SK-N-SH (cell line): ENCODE measurements around the gene CFAP97D1. TPM values are rescaled to one million over a fixed set of nuclear protein-coding genes. Genes with fewer than 3 reads are reported as not detected.

Experiments
- CTCF ChIA-PET: fragments of 300-600, 350-600 bp; formaldehyde crosslinking; extraction: SDS; loops from one replicate; lab custom pipeline; 2021; lab: Yijun Ruan, JAX
- POLR2A ChIA-PET: fragments of 350-600 bp; sonication (Branson Sonifier 250); formaldehyde crosslinking; extraction: SDS; loops from one replicate; lab custom pipeline; 2020; ENCODE audit warnings: antibody characterized with exemption, inconsistent platforms; lab: Yijun Ruan, JAX
- DNase-seq: peaks from one replicate; pipeline ENCODE4 v3.0.0; 2012
- H2AFZ ChIP-seq: fragments of 200-600 bp; sonication (generic); 2 replicates; pipeline ENCODE4 v1.8.1; 2016; ENCODE audit warnings: antibody characterized with exemption, mild to moderate bottlenecking, low read depth
- H3F3A ChIP-seq: fragments of 200-600 bp; sonication (generic); replicated peaks from 2 replicates; pipeline ENCODE3; 2016; ENCODE audit warnings: antibody characterized with exemption, mild to moderate bottlenecking; ENCODE audit not compliant: insufficient read depth
- H3K27ac ChIP-seq, 2 experiments: fragments of 200-500 bp in 1 of 2; fragments of 200-600 bp in 1 of 2; sonication (Bioruptor generic) in 1 of 2; sonication (generic), shearing (Covaris generic) in 1 of 2; 2 replicates each; pipeline versions ENCODE4 v1.5.1 to v1.6.1; 2014 to 2016; ENCODE audit warnings: low read depth in 2 of 2, inconsistent platforms in 1 of 2, low read length in 1 of 2, mild to moderate bottlenecking in 1 of 2, mixed read lengths in 1 of 2
- H3K27me3 ChIP-seq: fragments of 200-600 bp; sonication (generic), shearing (Covaris generic); 2 replicates; pipeline ENCODE4 v1.6.1; 2016; ENCODE audit warnings: mixed run types; ENCODE audit not compliant: insufficient read depth
- H3K36me3 ChIP-seq, 2 experiments: fragments of 200-500 bp in 1 of 2; fragments of 200-600 bp in 1 of 2; sonication (Bioruptor generic) in 1 of 2; sonication (generic) in 1 of 2; replicated peaks in 1 of 2; 2 replicates each; pipeline versions ENCODE3 to v1.5.1; 2014 to 2016; ENCODE audit warnings: low read length in 1 of 2, mild to moderate bottlenecking in 1 of 2; ENCODE audit not compliant: insufficient read depth in 2 of 2, control insufficient read depth in 1 of 2
- H3K4me1 ChIP-seq, 2 experiments: fragments of 200-500 bp in 1 of 2; fragments of 200-600 bp in 1 of 2; sonication (Bioruptor generic) in 1 of 2; sonication (generic), shearing (Covaris generic) in 1 of 2; 2 replicates each; pipeline versions ENCODE4 v1.5.1 to v1.6.1; 2014 to 2016; ENCODE audit warnings: low read depth in 1 of 2, low read length in 1 of 2, mixed run types in 1 of 2; ENCODE audit not compliant: insufficient read depth in 2 of 2, control insufficient read depth in 1 of 2
- H3K4me2 ChIP-seq: fragments of 200-600 bp; sonication (generic), shearing (Covaris generic); 2 replicates; pipeline ENCODE4 v1.6.1; 2017; ENCODE audit warnings: mixed run types
- H3K4me3 ChIP-seq, 2 experiments: fragments of 200-500 bp in 1 of 2; fragments of 200-600 bp in 1 of 2; sonication (Bioruptor generic) in 1 of 2; sonication (generic), shearing (Covaris generic) in 1 of 2; 2 replicates each; pipeline versions ENCODE4 v1.5.1 to v1.8.1; 2014 to 2016; ENCODE audit warnings: low read depth in 2 of 2, inconsistent platforms in 1 of 2, low read length in 1 of 2, mild to moderate bottlenecking in 1 of 2, mixed read lengths in 1 of 2, moderate library complexity in 1 of 2
- H3K79me2 ChIP-seq: fragments of 200-600 bp; sonication (generic); 2 replicates; pipeline ENCODE4 v1.8.1; 2017; ENCODE audit warnings: mild to moderate bottlenecking; ENCODE audit not compliant: insufficient read depth
- H3K9ac ChIP-seq: fragments of 200-600 bp; sonication (generic); 2 replicates; pipeline ENCODE4 v1.6.1; 2017; ENCODE audit warnings: mixed run types
- H3K9me2 ChIP-seq: fragments of 200-600 bp; sonication (generic); 2 replicates; pipeline ENCODE4 v1.6.1; 2017; ENCODE audit warnings: mixed run types
- H3K9me3 ChIP-seq: fragments of 200-600 bp; sonication (generic); 2 replicates; pipeline ENCODE4 v1.6.1; 2017; ENCODE audit warnings: mixed run types, mild to moderate bottlenecking, moderate library complexity
- H4K20me1 ChIP-seq: fragments of 200-600 bp; sonication (generic); 2 replicates; pipeline ENCODE4 v1.6.1; 2017; ENCODE audit warnings: mild to moderate bottlenecking, mixed run types; ENCODE audit not compliant: insufficient read depth
- CHD2 ChIP-seq: fragments of 150-350 bp; IDR thresholded peaks from 2 replicates; pipeline ENCODE4 v1.6.1; 2018; ENCODE audit warnings: low read length; ENCODE audit not compliant: partially characterized antibody
- EZH2phosphoT487 ChIP-seq: fragments of 200-600 bp; sonication (generic); IDR thresholded peaks from 2 replicates; pipeline ENCODE4 v1.6.1; 2017; ENCODE audit warnings: low read depth, mixed run types, mild to moderate bottlenecking, antibody characterized with exemption, moderate library complexity, borderline replicate concordance
- FOXM1 ChIP-seq: IDR thresholded peaks from 2 replicates; pipeline ENCODE4 v1.4.0; 2012; ENCODE audit warnings: low read depth, mild to moderate bottlenecking
- GATA2 ChIP-seq: sonication (generic); formaldehyde crosslinking; IDR thresholded peaks from 2 replicates; pipeline ENCODE4 v1.5.0; 2020; ENCODE audit warnings: mild to moderate bottlenecking, missing genetic modification reagents
- MEF2A ChIP-seq: IDR thresholded peaks from 2 replicates; pipeline ENCODE4 v1.4.0; 2012; ENCODE audit warnings: low read depth, borderline replicate concordance
- NFIC ChIP-seq: IDR thresholded peaks from 2 replicates; pipeline ENCODE4 v1.4.0; 2012; ENCODE audit warnings: borderline replicate concordance
- POLR2AphosphoS5 ChIP-seq: IDR thresholded peaks from 2 replicates; pipeline ENCODE4 v1.6.1; 2012; ENCODE audit warnings: low read depth, low read length
- RCOR1 ChIP-seq: fragments of 150-350 bp; IDR thresholded peaks from 2 replicates; pipeline ENCODE4 v1.6.1; 2017; ENCODE audit warnings: antibody characterized with exemption, low read length
- SIN3A ChIP-seq: IDR thresholded peaks from 2 replicates; pipeline ENCODE4 v1.6.1; 2012; ENCODE audit warnings: low read depth, mild to moderate bottlenecking, low read length, moderate library complexity, borderline replicate concordance
- SMC3 ChIP-seq: IDR thresholded peaks from 2 replicates; pipeline ENCODE4 v1.6.1; 2012; ENCODE audit warnings: low read depth, low read length, improper control_type of control experiment
- TEAD4 ChIP-seq: IDR thresholded peaks from 2 replicates; pipeline ENCODE4 v1.4.0; 2012; ENCODE audit warnings: mild to moderate bottlenecking, borderline replicate concordance; ENCODE audit not compliant: insufficient read depth
- YY1 ChIP-seq: IDR thresholded peaks from 2 replicates; pipeline ENCODE4 v1.4.0; 2012; ENCODE audit warnings: low read depth, mild to moderate bottlenecking
- WGBS: methylation state at CpG from one replicate; pipeline ENCODE4 v1.1.6; 2017; ENCODE audit warnings: low lambda C conversion rate; 5-methylcytosine and 5-hydroxymethylcytosine counted together
- polyA plus RNA-seq, 3 experiments: library from polyadenylated mRNA; depleted of rRNA; stranded (reverse); fragments of >200 nt; gene quantifications; 2 replicates each; pipeline ENCODE4 v1.2.3, GENCODE V29; 2012
- TF ChIP-seq, protein P1 (sequence below): IDR thresholded peaks from 2 replicates; pipeline ENCODE4 v1.4.0; 2012; ENCODE audit warnings: low read depth, borderline replicate concordance
- TF ChIP-seq, protein P2 (sequence below): IDR thresholded peaks from 2 replicates; pipeline ENCODE4; 2012
- TF ChIP-seq, protein P3 (sequence below): fragments of 150-350 bp; IDR thresholded peaks from 2 replicates; pipeline ENCODE4 v1.6.1; 2016; ENCODE audit warnings: mild to moderate bottlenecking, low read depth, low read length

CFAP97D1 gene
- polyA plus RNA-seq, 1 of the 3 experiments (the other 2 are of a cell fraction): 0.02 TPM

DNA sequence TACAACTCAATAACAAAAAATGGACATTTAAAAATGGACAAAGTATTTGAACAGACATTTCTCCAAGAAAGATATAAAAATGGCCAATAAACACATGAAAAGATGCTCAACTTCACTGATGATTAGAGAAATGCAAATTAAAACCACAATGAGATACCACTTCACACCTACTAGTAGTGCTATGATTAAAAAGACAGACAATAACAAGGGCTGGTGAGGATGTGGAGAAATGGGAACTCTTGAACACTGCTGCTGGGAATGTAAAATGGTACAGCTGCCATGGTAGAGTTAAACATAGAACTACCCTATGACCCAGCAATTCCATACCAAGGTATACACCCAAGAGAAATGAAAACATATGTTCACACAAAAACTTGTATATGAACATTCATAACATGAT lies 24.9 kb downstream of the CFAP97D1 start:
- no peaks in the 10 kb centered on the region for H4K20me1 ChIP-seq
- no peak overlapping the region for H3K4me3 ChIP-seq
- no peaks in the 10 kb centered on the region for H3K79me2 ChIP-seq
- H3K27ac ChIP-seq: no peak overlapping the region
- ChIA-PET CTCF (interaction anchor here (1.3 kb wide), 1 partner anchor 40 kb away, joined by 3 read pairs; no protein-coding TSS in a partner anchor), POLR2A (no interaction called here)
- H3K4me1 ChIP-seq: no peaks in the 10 kb centered on the region
- no peak for DNase-seq
- no peak overlapping the region for H2AFZ ChIP-seq
- H3K9ac ChIP-seq: no peak overlapping the region
- peaks cover 6 to 52% of the 10 kb centered on the region in 2 experiments for H3K36me3 ChIP-seq
- peaks cover 20% of the 10 kb centered on the region for H3F3A ChIP-seq
- no peaks in the 10 kb centered on the region for H3K27me3 ChIP-seq
- TF ChIP-seq GATA2: no peak
- no peak for TF ChIP-seq EZH2phosphoT487
- TF ChIP-seq, protein P1, sequence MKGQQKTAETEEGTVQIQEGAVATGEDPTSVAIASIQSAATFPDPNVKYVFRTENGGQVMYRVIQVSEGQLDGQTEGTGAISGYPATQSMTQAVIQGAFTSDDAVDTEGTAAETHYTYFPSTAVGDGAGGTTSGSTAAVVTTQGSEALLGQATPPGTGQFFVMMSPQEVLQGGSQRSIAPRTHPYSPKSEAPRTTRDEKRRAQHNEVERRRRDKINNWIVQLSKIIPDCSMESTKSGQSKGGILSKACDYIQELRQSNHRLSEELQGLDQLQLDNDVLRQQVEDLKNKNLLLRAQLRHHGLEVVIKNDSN: no peak
- H3K9me3 ChIP-seq: no peaks in the 10 kb centered on the region
- H3K9me2 ChIP-seq: no peaks in the 10 kb centered on the region
- H3K4me2 ChIP-seq: no peak overlapping the region

DNA sequence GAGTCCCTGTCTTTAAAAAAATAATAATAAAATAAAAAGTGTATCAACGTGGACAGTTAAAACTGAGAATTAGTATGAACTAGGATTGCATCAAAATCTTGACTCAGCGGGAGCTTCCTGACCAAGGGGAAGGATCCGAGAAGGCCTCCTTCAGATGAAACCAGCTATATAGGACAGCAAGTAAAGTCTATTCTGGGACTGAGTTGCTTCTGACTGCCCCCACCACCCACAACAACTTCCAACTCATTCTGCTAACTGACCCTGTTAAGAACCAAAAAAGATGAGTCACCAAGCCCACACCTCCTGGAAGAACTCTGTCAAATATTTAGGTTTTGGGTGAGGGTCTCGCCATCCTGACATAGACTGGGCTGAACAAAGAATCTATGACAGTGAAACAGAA lies 27.8 kb downstream of the CFAP97D1 start:
- ChIA-PET CTCF (no interaction called here), POLR2A (no interaction called here)
- H3K4me1 ChIP-seq: no peaks in the 10 kb centered on the region
- TF ChIP-seq MEF2A: no peak
- TF ChIP-seq, protein P2, sequence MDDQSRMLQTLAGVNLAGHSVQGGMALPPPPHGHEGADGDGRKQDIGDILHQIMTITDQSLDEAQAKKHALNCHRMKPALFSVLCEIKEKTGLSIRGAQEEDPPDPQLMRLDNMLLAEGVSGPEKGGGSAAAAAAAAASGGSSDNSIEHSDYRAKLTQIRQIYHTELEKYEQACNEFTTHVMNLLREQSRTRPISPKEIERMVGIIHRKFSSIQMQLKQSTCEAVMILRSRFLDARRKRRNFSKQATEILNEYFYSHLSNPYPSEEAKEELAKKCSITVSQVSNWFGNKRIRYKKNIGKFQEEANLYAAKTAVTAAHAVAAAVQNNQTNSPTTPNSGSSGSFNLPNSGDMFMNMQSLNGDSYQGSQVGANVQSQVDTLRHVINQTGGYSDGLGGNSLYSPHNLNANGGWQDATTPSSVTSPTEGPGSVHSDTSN: no peak
- no peak for TF ChIP-seq SIN3A
- TF ChIP-seq RCOR1: no peak
- TF ChIP-seq TEAD4: no peak
- no peak for TF ChIP-seq NFIC
- no peak for TF ChIP-seq CHD2
- no peak for TF ChIP-seq GATA2
- TF ChIP-seq SMC3: no peak
- TF ChIP-seq, protein P1: no peak
- no peak for TF ChIP-seq POLR2AphosphoS5
- no peak for TF ChIP-seq FOXM1
- TF ChIP-seq, protein P3, sequence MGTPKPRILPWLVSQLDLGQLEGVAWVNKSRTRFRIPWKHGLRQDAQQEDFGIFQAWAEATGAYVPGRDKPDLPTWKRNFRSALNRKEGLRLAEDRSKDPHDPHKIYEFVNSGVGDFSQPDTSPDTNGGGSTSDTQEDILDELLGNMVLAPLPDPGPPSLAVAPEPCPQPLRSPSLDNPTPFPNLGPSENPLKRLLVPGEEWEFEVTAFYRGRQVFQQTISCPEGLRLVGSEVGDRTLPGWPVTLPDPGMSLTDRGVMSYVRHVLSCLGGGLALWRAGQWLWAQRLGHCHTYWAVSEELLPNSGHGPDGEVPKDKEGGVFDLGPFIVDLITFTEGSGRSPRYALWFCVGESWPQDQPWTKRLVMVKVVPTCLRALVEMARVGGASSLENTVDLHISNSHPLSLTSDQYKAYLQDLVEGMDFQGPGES: no peak
- no peak for TF ChIP-seq YY1
- H2AFZ ChIP-seq: no peak overlapping the region
- no peak overlapping the region for H3K4me2 ChIP-seq
- no peak overlapping the region for H3K27ac ChIP-seq
- DNase-seq: no peak
- H3K27me3 ChIP-seq: no peaks in the 10 kb centered on the region
- no peaks in the 10 kb centered on the region for H4K20me1 ChIP-seq
- WGBS: 96% methylated on average over 4 of the region's 4 CpGs
- H3K9me3 ChIP-seq: no peaks in the 10 kb centered on the region
- H3K9me2 ChIP-seq: no peaks in the 10 kb centered on the region
- peaks cover 5 to 46% of the 10 kb centered on the region in 2 experiments for H3K36me3 ChIP-seq
- H3F3A ChIP-seq: peaks cover 20% of the 10 kb centered on the region
- no peak overlapping the region for H3K9ac ChIP-seq
- no peak overlapping the region for H3K4me3 ChIP-seq
- H3K79me2 ChIP-seq: no peaks in the 10 kb centered on the region
